CD4-positive, alpha-beta T cell treated with Interleukin-15 for 1 hour (primary cell): Measurements from ENCODE around the gene LIG3.
"Not testable (repeated sequence)": the region's sequence is repeated elsewhere in the genome, so short reads cannot be mapped to it uniquely, and the experiment has no call there.

Source experiments
- DNase-seq: peaks from one replicate; pipeline ENCODE4 v3.0.0-alpha.2; 2020

LIG3 gene

GRCh38 chr17:35045458-35045979 lies 65.2 kb downstream of the LIG3 start:
- not testable (repeated sequence) for DNase-seq

DNA sequence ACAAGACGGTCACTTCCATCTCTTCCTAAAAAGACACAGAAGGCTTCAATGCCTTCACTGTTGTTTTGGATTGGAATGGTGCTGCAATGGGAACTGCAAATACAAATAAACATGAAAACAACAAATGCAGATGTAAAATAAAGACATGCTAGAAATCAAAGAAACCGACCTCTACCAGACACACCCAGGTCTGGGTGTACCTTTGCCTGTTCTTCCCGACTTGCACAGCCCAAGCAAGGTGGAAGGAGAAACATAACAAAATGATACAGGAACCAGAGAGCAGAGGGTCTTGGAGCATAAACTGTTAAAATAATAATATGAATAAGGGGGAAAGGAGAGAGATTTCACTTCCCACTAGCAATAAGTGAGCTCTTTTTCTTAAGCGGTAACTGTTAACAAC lies 65.9 kb downstream of the LIG3 start:
- no peak for DNase-seq

DNA sequence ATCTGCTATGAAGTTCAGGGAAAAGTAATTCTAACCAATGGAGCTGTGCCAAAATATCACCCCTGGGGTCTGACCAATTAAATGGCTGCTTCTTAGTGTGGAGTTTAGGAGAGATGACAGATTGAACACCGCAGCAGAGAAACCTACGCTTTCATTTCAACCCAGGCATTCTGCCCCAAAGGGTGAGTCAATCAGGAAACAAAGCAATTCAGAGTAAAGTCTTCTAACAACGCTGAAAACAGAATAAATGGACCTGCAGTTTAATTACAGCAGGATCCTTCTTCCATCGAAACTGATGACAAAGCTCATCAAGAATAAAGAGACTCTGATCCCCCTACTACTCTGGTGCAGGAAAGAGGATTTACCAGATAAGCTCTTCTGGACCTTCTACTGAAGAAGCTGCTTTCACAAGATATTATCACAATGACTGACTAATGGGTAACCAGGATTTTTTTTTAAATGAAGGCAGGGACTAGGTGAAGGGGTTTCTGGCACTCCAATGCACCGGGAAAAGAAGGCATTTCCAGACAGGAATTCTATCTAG lies 66.5 kb downstream of the LIG3 start:
- DNase-seq = peak; percentile 69

DNA sequence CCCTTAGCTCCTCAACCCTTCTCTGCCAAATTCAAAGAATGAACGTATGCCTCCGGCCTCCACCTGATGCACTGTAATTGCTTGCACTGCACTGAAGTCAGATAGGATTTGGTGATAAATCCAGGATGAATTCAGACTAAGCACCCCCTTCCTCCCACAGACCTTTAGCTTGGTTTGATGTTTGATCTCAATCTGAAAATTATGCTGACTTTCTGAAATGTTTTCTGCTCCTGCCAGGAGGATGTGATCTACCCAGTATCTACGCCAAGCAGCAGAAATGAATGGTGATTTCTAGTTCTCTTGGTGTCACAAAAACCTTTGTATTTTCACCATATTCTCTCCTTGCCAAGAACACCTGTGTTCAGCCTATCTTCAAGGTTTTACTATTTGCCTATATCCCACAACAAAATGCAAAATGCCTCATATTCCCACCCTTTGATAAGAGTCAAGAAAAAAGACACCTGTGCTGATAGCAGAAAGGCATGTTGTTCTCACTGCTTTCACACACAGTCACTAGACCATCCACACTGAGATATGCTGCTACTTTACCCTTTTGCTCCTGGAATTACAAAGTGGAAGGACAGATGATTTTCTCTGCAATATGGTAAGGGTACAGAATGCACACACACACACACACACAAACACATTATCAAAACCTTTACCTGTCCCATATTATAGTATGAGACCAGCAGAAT lies 68.5 kb downstream of the LIG3 start:
- no peak for DNase-seq

DNA sequence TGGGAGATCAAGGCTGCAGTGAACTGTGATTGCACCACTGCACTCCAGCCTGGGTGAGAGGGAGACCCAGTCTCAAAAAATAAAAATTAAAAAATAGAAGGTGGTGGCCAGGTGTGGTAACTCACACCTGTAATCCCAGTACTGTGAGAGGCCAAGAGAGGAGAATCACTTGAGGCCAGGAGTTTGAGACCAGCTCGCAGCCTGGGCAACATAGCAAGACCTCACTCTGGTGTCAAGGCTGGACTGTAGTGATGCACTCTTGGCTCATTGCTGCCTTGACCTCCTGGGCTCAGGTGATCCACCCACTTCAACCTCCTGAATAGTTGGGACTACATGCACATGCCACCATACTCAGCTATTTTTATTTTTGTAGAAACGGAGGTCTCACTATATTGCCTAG lies 69.9 kb downstream of the LIG3 start:
- DNase-seq = no peak

DNA sequence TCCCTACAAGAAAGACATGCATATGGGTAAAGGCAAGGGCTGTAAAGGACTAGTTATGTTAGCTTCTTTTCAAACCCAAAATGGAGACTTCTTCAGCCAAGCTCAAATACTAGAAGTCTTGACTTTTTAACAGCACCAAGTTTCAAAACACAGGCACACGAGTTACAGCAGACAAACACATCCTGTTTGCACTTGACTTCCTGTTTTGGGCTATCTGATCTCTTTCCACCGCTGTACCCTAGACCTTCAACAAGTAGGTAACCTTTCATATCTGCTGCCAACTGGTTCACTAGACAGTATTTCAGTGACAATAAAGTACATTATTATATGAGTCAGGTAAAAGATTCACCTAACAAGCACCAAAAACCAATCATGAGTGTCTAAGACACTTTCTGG lies 70.9 kb downstream of the LIG3 start:
- DNase-seq = peak; percentile 73

GRCh38 chr17:35051579-35052240 lies 71.4 kb downstream of the LIG3 start:
- no peak for DNase-seq

DNA sequence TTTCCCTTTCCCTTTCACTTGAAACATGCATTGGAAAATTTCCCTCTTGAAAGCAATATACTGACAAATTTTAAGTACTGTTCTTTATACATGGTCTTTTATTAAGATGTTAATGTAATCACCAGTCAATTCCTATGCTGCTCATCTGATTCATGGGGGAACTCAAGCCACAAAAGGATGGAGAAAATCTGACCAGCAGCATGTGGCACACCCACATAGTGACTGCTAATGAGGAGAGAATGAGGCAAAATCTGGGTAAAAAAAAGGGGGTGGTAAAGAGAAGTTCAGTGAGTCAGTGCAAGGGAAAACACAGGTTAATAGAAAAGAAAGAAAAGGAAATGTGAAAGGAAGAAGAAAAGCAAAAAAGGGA lies 71.9 kb downstream of the LIG3 start:
- DNase-seq = no peak

GRCh38 chr17:35052780-35053179 lies 72.5 kb downstream of the LIG3 start:
- DNase-seq = no peak

DNA sequence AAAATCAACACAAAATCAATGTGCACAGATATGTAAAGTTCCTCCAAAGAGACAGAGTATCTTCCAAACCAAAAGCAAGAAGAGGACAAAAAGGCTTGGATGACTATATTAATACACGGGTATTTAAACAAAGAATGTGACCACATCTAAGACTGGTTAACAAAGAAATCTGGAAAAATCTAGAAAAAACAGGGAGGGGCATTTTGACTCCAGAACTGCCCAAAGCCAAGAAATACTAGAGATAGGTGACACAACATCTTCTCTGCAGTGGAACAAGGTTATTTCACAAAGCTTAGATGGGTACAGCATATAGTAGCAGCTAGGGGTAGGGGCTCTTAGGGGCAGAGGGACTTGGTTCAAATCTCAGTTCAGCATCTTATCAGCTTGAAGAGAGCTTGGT lies 72.9 kb downstream of the LIG3 start:
- no peak for DNase-seq

DNA sequence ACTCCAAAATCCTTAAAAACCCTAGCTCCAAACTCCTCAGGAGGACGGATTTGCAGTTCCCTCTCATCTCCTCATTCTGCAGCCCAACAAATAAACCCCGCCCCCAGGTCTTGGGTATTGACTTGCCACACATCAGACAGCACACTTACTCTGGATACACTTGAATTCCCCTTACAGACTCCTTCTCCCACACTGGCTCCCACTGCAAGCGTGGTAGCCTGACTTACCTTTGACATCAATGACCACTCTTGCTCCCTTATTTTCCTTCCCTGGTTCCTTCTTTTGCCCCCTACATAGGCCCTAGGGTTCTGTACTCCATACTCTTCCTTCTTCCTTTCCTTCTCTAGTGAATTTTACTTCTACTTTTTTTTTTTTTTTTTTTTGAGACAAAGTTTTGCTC lies 75.7 kb downstream of the LIG3 start:
- DNase-seq = no peak

DNA sequence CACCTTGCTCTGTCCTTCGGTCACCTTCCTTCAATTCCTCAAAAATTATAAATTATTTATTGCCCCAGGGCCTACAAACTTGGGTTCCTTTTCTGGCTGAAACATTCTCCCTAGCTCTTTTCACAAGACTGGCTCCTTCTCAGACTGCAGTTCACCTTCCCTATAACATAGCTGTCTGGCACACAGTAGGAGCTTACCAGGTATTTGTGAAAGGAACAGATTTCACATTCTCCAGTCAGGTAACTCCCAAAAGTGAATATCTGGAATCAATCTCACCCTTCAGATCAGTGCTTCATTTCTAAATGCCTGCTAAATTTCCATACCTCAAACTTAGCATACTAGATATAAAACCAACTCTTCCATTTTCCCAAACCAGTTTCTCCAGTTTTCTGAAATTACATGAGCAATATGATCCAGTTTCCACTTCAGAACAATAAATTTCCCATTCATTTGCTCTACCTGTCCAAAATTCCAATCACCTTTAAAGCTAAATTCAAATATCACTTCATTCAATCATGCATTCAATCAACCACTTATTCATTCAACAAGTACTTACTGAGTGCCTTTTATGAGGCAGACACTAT lies 77.1 kb downstream of the LIG3 start:
- no peak for DNase-seq
